ENCODE results near the gene ZSCAN12. TPM values are rescaled to one million over a fixed set of nuclear protein-coding genes. Genes with fewer than 3 reads are reported as not detected.
A peak's percentile ranks its signal among the peaks of the same experiment; 100 is the strongest.

ZSCAN12 gene
- total and polyA plus RNA-seq, 9 donors = 3.0 to 11.4 (median 7.1) TPM

DNA sequence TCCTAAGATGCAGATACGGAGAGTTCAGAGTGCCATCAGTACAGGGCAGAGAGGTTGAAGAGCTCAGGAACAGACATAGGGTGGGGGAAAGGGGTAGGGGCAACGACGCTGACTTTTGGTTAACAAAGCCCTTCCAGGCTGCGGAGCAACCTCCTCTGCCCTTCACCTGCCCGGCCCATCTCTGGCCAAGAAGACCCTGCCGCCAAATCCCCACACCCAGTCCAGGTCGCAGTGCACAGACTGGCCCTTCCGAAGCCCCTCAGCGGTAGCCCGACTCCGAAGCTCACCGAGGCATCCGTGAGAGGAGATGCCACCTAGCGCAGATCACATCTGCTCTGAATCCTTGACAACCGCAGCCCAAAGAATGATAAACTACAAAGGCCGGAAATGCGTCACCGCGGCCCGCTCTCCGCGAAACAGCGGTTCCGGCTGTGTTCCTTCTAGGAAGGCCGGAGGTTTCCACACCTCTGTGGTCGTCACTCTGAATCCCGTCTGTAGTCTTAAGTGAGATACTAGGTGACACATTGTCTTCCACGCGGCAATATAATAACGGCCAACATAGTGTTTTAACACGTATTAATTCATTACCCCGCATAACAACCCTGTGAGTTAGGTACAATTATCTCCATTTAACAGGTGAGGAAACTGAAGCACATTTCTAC, 43.7 kb upstream of the ZSCAN12 start, which contains the start of gene ZSCAN23:
TSS of gene ZSCAN23 (minus strand) at position 380 of the 662 bp plus-strand sequence. CDS start 7,225 bp downstream, outside the sequence.
- no peaks in the 10 kb centered on the region for H3K4me1 ChIP-seq (ENCODE audit: insufficient read depth)
- no peaks in the 10 kb centered on the region for H3K9me3 ChIP-seq
- H3K4me3 ChIP-seq = peak within 1 kb of the TSS; percentile 76
- no peak for TF ChIP-seq CTCF (IDR thresholded peaks at IDR 0.05)
- TF ChIP-seq EP300 (IDR thresholded peaks at IDR 0.05) = no peak
- no peak for TF ChIP-seq POLR2A (IDR thresholded peaks at IDR 0.05)
- H3K27me3 ChIP-seq = no peaks in the 10 kb centered on the region
- intact Hi-C loops (cut with DNase I) = no loop called here
- H3K36me3 ChIP-seq = no peaks in the 10 kb centered on the region
- peak within 1 kb of the TSS; percentile 20 to 30 for H3K27ac ChIP-seq
- peak; percentile 68 to 85 (median 79) for DNase-seq
- 0 to 1% (median 1%) methylated on average over 32 of the region's 32 CpGs for WGBS, 3 donors

DNA sequence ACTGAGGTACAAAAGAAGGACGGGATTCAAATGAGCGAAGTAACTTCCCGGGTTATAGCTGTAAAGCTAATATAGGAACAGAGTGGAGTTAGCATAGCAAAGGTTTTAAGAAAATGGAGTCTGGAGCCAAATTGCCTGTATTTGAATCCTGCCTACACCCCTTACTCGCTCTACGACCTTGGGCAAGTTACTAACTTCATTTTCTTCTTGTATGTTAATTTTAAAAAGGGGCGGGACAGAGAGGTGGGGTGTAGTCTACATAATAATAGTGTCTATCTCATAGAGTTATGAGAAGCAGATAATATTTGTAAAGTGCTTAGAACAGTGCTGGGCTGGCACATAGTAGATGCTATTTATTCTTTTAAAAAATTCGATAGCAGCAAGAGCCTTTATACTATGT, 43.0 kb upstream of the ZSCAN12 start:
- Histone ChIP-seq H3K27ac (no peak overlapping the region), H3K4me1 (ENCODE audit: insufficient read depth) (no peaks in the 10 kb centered on the region), H3K4me3 (peak overlapping the region; percentile 76), H3K9me3 (no peaks in the 10 kb centered on the region), H3K27me3 (no peaks in the 10 kb centered on the region), H3K36me3 (no peaks in the 10 kb centered on the region)
- no peak for DNase-seq
- no peak for TF ChIP-seq EP300 (IDR thresholded peaks at IDR 0.05)
- TF ChIP-seq CTCF (IDR thresholded peaks at IDR 0.05) = no peak
- no peak for TF ChIP-seq POLR2A (IDR thresholded peaks at IDR 0.05)
- intact Hi-C loops (cut with DNase I) = no loop called here
- WGBS, 3 donors = 45 to 52% (median 50%) methylated on average over 7 of the region's 7 CpGs

DNA sequence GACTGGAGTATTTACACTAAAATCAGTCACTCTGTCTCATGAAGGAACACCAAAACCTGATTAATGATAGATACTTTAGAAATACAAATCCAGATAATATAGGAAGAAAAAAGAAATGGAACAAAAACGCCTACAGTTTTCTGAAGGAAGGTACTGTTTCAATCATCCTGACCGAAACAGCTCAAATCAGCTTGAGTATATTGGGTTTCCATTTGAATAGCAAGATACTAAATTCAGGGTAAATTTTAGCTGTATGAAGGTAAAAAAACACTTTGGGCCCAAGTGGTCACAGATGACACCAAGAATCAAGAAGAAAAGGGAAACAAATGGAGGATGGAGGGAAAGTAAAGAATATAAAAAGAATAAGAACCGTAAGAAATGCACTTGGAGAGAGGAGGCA, 36.9 kb upstream of the ZSCAN12 start:
- no peak for TF ChIP-seq EP300 (IDR thresholded peaks at IDR 0.05)
- TF ChIP-seq CTCF (IDR thresholded peaks at IDR 0.05) = no peak
- TF ChIP-seq POLR2A (IDR thresholded peaks at IDR 0.05) = no peak
- Histone ChIP-seq H3K27ac (no peak overlapping the region), H3K36me3 (no peaks in the 10 kb centered on the region), H3K27me3 (no peaks in the 10 kb centered on the region), H3K4me1 (ENCODE audit: insufficient read depth) (no peaks in the 10 kb centered on the region), H3K4me3 (no peak overlapping the region), H3K9me3 (no peaks in the 10 kb centered on the region)
- 90 to 94% (median 93%) methylated on average over 3 of the region's 3 CpGs for WGBS, 3 donors
- no peak for DNase-seq
- intact Hi-C loops (cut with DNase I) = no loop called here

GRCh38 chr6:28433119-28433518, 33.6 kb upstream of the ZSCAN12 start:
- no peak overlapping the region for H3K4me3 ChIP-seq
- no peaks in the 10 kb centered on the region for H3K36me3 ChIP-seq
- no peak for DNase-seq
- H3K9me3 ChIP-seq = no peaks in the 10 kb centered on the region
- no peaks in the 10 kb centered on the region for H3K4me1 ChIP-seq (ENCODE audit: insufficient read depth)
- H3K27me3 ChIP-seq = no peaks in the 10 kb centered on the region
- intact Hi-C loops (cut with DNase I) = no loop called here
- TF ChIP-seq EP300 (IDR thresholded peaks at IDR 0.05) = no peak
- TF ChIP-seq CTCF (IDR thresholded peaks at IDR 0.05) = no peak
- TF ChIP-seq POLR2A (IDR thresholded peaks at IDR 0.05) = no peak
- no peak overlapping the region for H3K27ac ChIP-seq

Measured in ovary (tissue), 9 donors.